SK-N-SH (cell line): ENCODE results near the gene NUSAP1. TPM values are rescaled to one million over a fixed set of nuclear protein-coding genes. Genes with fewer than 3 reads are reported as not detected.

Source experiments
- CTCF ChIA-PET: fragments of 300-600, 350-600 bp; formaldehyde crosslinking; extraction: SDS; loops from one replicate; lab custom pipeline; 2021; lab: Yijun Ruan, JAX
- POLR2A ChIA-PET: fragments of 350-600 bp; sonication (Branson Sonifier 250); formaldehyde crosslinking; extraction: SDS; loops from one replicate; lab custom pipeline; 2020; ENCODE audit warnings: antibody characterized with exemption, inconsistent platforms; lab: Yijun Ruan, JAX
- DNase-seq: peaks from one replicate; pipeline ENCODE4 v3.0.0; 2012
- H2AFZ ChIP-seq: fragments of 200-600 bp; sonication (generic); 2 replicates; pipeline ENCODE4 v1.8.1; 2016; ENCODE audit warnings: antibody characterized with exemption, mild to moderate bottlenecking, low read depth
- H3F3A ChIP-seq: fragments of 200-600 bp; sonication (generic); replicated peaks from 2 replicates; pipeline ENCODE3; 2016; ENCODE audit warnings: antibody characterized with exemption, mild to moderate bottlenecking; ENCODE audit not compliant: insufficient read depth
- H3K27ac ChIP-seq, 2 experiments: fragments of 200-500 bp in 1 of 2; fragments of 200-600 bp in 1 of 2; sonication (Bioruptor generic) in 1 of 2; sonication (generic), shearing (Covaris generic) in 1 of 2; 2 replicates each; pipeline versions ENCODE4 v1.5.1 to v1.6.1; 2014 to 2016; ENCODE audit warnings: low read depth in 2 of 2, inconsistent platforms in 1 of 2, low read length in 1 of 2, mild to moderate bottlenecking in 1 of 2, mixed read lengths in 1 of 2
- H3K27me3 ChIP-seq: fragments of 200-600 bp; sonication (generic), shearing (Covaris generic); 2 replicates; pipeline ENCODE4 v1.6.1; 2016; ENCODE audit warnings: mixed run types; ENCODE audit not compliant: insufficient read depth
- H3K36me3 ChIP-seq, 2 experiments: fragments of 200-500 bp in 1 of 2; fragments of 200-600 bp in 1 of 2; sonication (Bioruptor generic) in 1 of 2; sonication (generic) in 1 of 2; replicated peaks in 1 of 2; 2 replicates each; pipeline versions ENCODE3 to v1.5.1; 2014 to 2016; ENCODE audit warnings: low read length in 1 of 2, mild to moderate bottlenecking in 1 of 2; ENCODE audit not compliant: insufficient read depth in 2 of 2, control insufficient read depth in 1 of 2
- H3K4me1 ChIP-seq, 2 experiments: fragments of 200-500 bp in 1 of 2; fragments of 200-600 bp in 1 of 2; sonication (Bioruptor generic) in 1 of 2; sonication (generic), shearing (Covaris generic) in 1 of 2; 2 replicates each; pipeline versions ENCODE4 v1.5.1 to v1.6.1; 2014 to 2016; ENCODE audit warnings: low read depth in 1 of 2, low read length in 1 of 2, mixed run types in 1 of 2; ENCODE audit not compliant: insufficient read depth in 2 of 2, control insufficient read depth in 1 of 2
- H3K4me2 ChIP-seq: fragments of 200-600 bp; sonication (generic), shearing (Covaris generic); 2 replicates; pipeline ENCODE4 v1.6.1; 2017; ENCODE audit warnings: mixed run types
- H3K4me3 ChIP-seq, 2 experiments: fragments of 200-500 bp in 1 of 2; fragments of 200-600 bp in 1 of 2; sonication (Bioruptor generic) in 1 of 2; sonication (generic), shearing (Covaris generic) in 1 of 2; 2 replicates each; pipeline versions ENCODE4 v1.5.1 to v1.8.1; 2014 to 2016; ENCODE audit warnings: low read depth in 2 of 2, inconsistent platforms in 1 of 2, low read length in 1 of 2, mild to moderate bottlenecking in 1 of 2, mixed read lengths in 1 of 2, moderate library complexity in 1 of 2
- H3K79me2 ChIP-seq: fragments of 200-600 bp; sonication (generic); 2 replicates; pipeline ENCODE4 v1.8.1; 2017; ENCODE audit warnings: mild to moderate bottlenecking; ENCODE audit not compliant: insufficient read depth
- H3K9ac ChIP-seq: fragments of 200-600 bp; sonication (generic); 2 replicates; pipeline ENCODE4 v1.6.1; 2017; ENCODE audit warnings: mixed run types
- H3K9me2 ChIP-seq: fragments of 200-600 bp; sonication (generic); 2 replicates; pipeline ENCODE4 v1.6.1; 2017; ENCODE audit warnings: mixed run types
- H3K9me3 ChIP-seq: fragments of 200-600 bp; sonication (generic); 2 replicates; pipeline ENCODE4 v1.6.1; 2017; ENCODE audit warnings: mixed run types, mild to moderate bottlenecking, moderate library complexity
- H4K20me1 ChIP-seq: fragments of 200-600 bp; sonication (generic); 2 replicates; pipeline ENCODE4 v1.6.1; 2017; ENCODE audit warnings: mild to moderate bottlenecking, mixed run types; ENCODE audit not compliant: insufficient read depth
- CTCF ChIP-seq: fragments of 200-600 bp; sonication (generic); IDR thresholded peaks from 2 replicates; pipeline ENCODE4 v1.6.1; 2017; ENCODE audit warnings: antibody characterized with exemption, mild to moderate bottlenecking, moderate library complexity
- ELF1 ChIP-seq: IDR thresholded peaks from 2 replicates; pipeline ENCODE4 v1.4.0; 2012
- EZH2phosphoT487 ChIP-seq: fragments of 200-600 bp; sonication (generic); IDR thresholded peaks from 2 replicates; pipeline ENCODE4 v1.6.1; 2017; ENCODE audit warnings: low read depth, mixed run types, mild to moderate bottlenecking, antibody characterized with exemption, moderate library complexity, borderline replicate concordance
- FOSL2 ChIP-seq: IDR thresholded peaks from 2 replicates; pipeline ENCODE4 v1.4.0; 2012; ENCODE audit warnings: low read depth, mild to moderate bottlenecking, moderate library complexity, borderline replicate concordance
- PBX3 ChIP-seq: IDR thresholded peaks from 2 replicates; pipeline ENCODE4; 2012
- RFX5 ChIP-seq: IDR thresholded peaks from 2 replicates; pipeline ENCODE4 v1.6.1; 2012; ENCODE audit warnings: mild to moderate bottlenecking, improper control_type of control experiment, low read length
- USF1 ChIP-seq: IDR thresholded peaks from 2 replicates; pipeline ENCODE4 v1.4.0; 2012; ENCODE audit warnings: low read depth, borderline replicate concordance
- YY1 ChIP-seq: IDR thresholded peaks from 2 replicates; pipeline ENCODE4 v1.4.0; 2012; ENCODE audit warnings: low read depth, mild to moderate bottlenecking
- ZBTB33 ChIP-seq: IDR thresholded peaks from 2 replicates; pipeline ENCODE4 v1.4.0; 2012; ENCODE audit warnings: low read depth, borderline replicate concordance
- WGBS: methylation state at CpG from one replicate; pipeline ENCODE4 v1.1.6; 2017; ENCODE audit warnings: low lambda C conversion rate; 5-methylcytosine and 5-hydroxymethylcytosine counted together
- polyA plus RNA-seq, 3 experiments: library from polyadenylated mRNA; depleted of rRNA; stranded (reverse); fragments of >200 nt; gene quantifications; 2 replicates each; pipeline ENCODE4 v1.2.3, GENCODE V29; 2012
- TF ChIP-seq, protein P1 (sequence below): IDR thresholded peaks from 2 replicates; pipeline ENCODE4 v1.4.0; 2012; ENCODE audit warnings: low read depth

The NUSAP1 gene
- polyA plus RNA-seq, 1 of the 3 experiments (the other 2 are of a cell fraction): 41.1 TPM

GRCh38 chr15:41283653-41284426 is 48.8 kb upstream of the NUSAP1 start (continued):
- TF ChIP-seq PBX3: peak; percentile 100
- TF ChIP-seq RFX5: peak; percentile 80; the same call in 1 of the 2 replicates
- no peak for TF ChIP-seq CTCF
- TF ChIP-seq ELF1: no peak
- TF ChIP-seq EZH2phosphoT487: no peak
- peak; percentile 79; the same call in 1 of the 2 replicates for TF ChIP-seq USF1
- peak; percentile 93 for TF ChIP-seq YY1

DNA sequence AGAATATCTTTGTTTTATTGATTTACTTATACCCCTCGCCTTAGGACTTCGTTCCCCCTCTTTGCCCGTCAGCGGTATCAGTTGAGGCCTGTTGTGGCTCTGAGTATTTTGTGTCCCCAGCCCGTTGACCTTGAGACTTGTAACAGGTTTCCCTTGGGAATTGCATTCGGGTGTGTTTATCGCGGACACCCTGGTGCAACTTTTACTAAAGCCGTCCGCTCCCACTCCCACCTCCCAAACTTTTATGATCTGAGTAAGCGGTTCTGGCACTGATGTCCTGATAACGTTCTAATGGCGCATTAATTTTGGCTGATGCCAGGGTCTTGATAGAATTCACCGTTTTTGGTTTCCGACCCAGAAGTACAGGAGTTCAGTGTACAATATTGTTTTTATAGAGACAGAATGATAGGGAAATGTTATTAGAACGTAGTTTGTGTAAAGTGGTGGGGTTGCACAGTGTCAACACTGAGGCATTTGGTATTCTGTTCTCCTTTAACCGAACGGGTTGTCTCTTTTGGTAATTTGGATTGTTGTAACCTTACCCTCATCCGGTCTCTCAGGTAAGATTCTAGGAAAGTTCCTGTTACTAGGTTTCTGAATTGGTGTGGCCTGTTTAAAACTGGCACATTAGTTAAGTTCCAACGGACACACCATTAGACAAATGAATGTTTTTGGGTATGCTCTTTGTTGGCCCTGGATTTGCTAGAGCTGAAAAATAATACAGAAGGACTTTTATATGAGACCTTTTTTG is 48.1 kb upstream of the NUSAP1 start:
- peak overlapping the region; percentile 85 for H3K9ac ChIP-seq
- 2% methylated on average over 20 of the region's 20 CpGs for WGBS
- DNase-seq: peak; percentile 40
- peaks cover 50% of the 10 kb centered on the region for H3K79me2 ChIP-seq
- H3K9me2 ChIP-seq: no peaks in the 10 kb centered on the region
- H3K27me3 ChIP-seq: no peaks in the 10 kb centered on the region
- ChIA-PET POLR2A (interaction anchor here (1.5 kb wide), 1 partner anchor 48 kb away, joined by 4 read pairs; the partner anchor contains the start of genes NUSAP1 and OIP5), CTCF (interaction anchor here (1.2 kb wide), 1 partner anchor 389 kb away, joined by 3 read pairs; no protein-coding TSS in a partner anchor)
- H3K4me3 ChIP-seq: peak overlapping the region; percentile 75 to 88
- H3K27ac ChIP-seq: peak overlapping the region; percentile 65 to 84
- peaks cover 21% of the 10 kb centered on the region for H3F3A ChIP-seq
- H3K4me2 ChIP-seq: peak overlapping the region; percentile 70
- H3K36me3 ChIP-seq: peaks cover 35 to 40% of the 10 kb centered on the region in 2 experiments
- no peaks in the 10 kb centered on the region for H4K20me1 ChIP-seq
- TF ChIP-seq, protein P1, sequence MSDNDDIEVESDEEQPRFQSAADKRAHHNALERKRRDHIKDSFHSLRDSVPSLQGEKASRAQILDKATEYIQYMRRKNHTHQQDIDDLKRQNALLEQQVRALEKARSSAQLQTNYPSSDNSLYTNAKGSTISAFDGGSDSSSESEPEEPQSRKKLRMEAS: no peak
- TF ChIP-seq ZBTB33 (no peak), FOSL2 (no peak)
- H3K9me3 ChIP-seq: no peaks in the 10 kb centered on the region
- H2AFZ ChIP-seq: peak overlapping the region; percentile 90; the same call in 1 of the 2 replicates
- peaks cover 6 to 7% of the 10 kb centered on the region in 2 experiments; a peak in 3 of 4 replicates for H3K4me1 ChIP-seq
